Measurements from ENCODE around the gene LKAAEAR1.

GRCh38 chr20:64073476-64074183 is 10.6 kb downstream of the LKAAEAR1 start:
- no peak for TF ChIP-seq CTCF (IDR thresholded peaks at IDR 0.05; ENCODE audit: low read length)
- no peak for TF ChIP-seq EZH2 (IDR thresholded peaks at IDR 0.05; ENCODE audit: borderline replicate concordance, low read length)
